Erythroblast (primary cell): ENCODE results near the gene PDE8B.

ENCODE experiments used
- GATA1 ChIP-seq: IDR thresholded peaks from 2 replicates; pipeline ENCODE4 v1.6.1; 2011; ENCODE audit warnings: low read depth, mild to moderate bottlenecking, control low read depth, low read length, moderate library complexity
- POLR2A ChIP-seq: IDR thresholded peaks from 2 replicates; pipeline ENCODE4 v1.6.1; 2011; ENCODE audit warnings: mild to moderate bottlenecking, low read length

- TF ChIP-seq POLR2A (no peak), GATA1 (no peak)
Observed at GRCh38 chr5:77425998-77426659, 215.6 kb downstream of the PDE8B start.
